Keratinocyte (primary cell): Measurements from ENCODE around the gene MAPK12. TPM values are rescaled to one million over a fixed set of nuclear protein-coding genes. Genes with fewer than 3 reads are reported as not detected.

ENCODE experiments used
- DNase-seq: peaks from one replicate; pipeline ENCODE4 v3.0.0-alpha.2; 2011; ENCODE audit warnings: low read depth, missing footprints, low spot score
- FAIRE-seq: peaks from 2 replicates; lab custom pipeline; 2011; peaks lifted over from hg19 to GRCh38; lab: Jason Lieb, UNC
- H2AFZ ChIP-seq: 2 replicates; pipeline ENCODE4 v1.6.0; 2012; ENCODE audit warnings: low read length, control low read depth, inconsistent platforms; ENCODE audit not compliant: control insufficient read depth
- H3K27ac ChIP-seq: 2 replicates; pipeline ENCODE4 v1.5.1; 2011; ENCODE audit warnings: low read length; ENCODE audit not compliant: control insufficient read depth, insufficient read depth
- H3K27me3 ChIP-seq: 3 replicates; pipeline ENCODE4 v1.6.0; 2011; ENCODE audit warnings: low read length; ENCODE audit not compliant: control insufficient read depth, insufficient read depth; ENCODE audit errors: extremely low read depth
- H3K36me3 ChIP-seq, 2 experiments: 2 replicates in 1 of 2; 3 replicates in 1 of 2; pipeline ENCODE4 v1.5.1; 2011; ENCODE audit warnings: low read length in 2 of 2, mild to moderate bottlenecking in 1 of 2; ENCODE audit not compliant: control insufficient read depth in 2 of 2, insufficient read depth in 2 of 2; ENCODE audit errors: extremely low read depth in 1 of 2
- H3K4me1 ChIP-seq: 3 replicates; pipeline ENCODE4 v1.5.1; 2011; ENCODE audit warnings: low read length; ENCODE audit not compliant: control insufficient read depth, insufficient read depth; ENCODE audit errors: extremely low read depth
- H3K4me2 ChIP-seq: 3 replicates; pipeline ENCODE4 v1.6.0; 2011; ENCODE audit warnings: low read depth, low read length; ENCODE audit not compliant: control insufficient read depth, insufficient read depth; ENCODE audit errors: extremely low read depth
- H3K4me3 ChIP-seq, 3 experiments: fragments of 200-600 bp in 1 of 3; sonication (generic) in 1 of 3; 2 replicates in 2 of 3; 3 replicates in 1 of 3; pipeline ENCODE4 v1.5.1; 2011 to 2016; ENCODE audit warnings: low read length in 3 of 3, mild to moderate bottlenecking in 3 of 3, control low read depth in 2 of 3, inconsistent platforms in 1 of 3, low read depth in 1 of 3, mixed read lengths in 1 of 3, mixed run types in 1 of 3, moderate library complexity in 1 of 3; ENCODE audit not compliant: control insufficient read depth in 2 of 3, insufficient read depth in 2 of 3; ENCODE audit errors: extremely low read depth in 1 of 3
- H3K79me2 ChIP-seq: 2 replicates; pipeline ENCODE4 v1.6.0; 2012; ENCODE audit warnings: low read length; ENCODE audit not compliant: control insufficient read depth, insufficient read depth
- H3K9ac ChIP-seq: 3 replicates; pipeline ENCODE4 v1.6.0; 2011; ENCODE audit warnings: low read length; ENCODE audit not compliant: control insufficient read depth, insufficient read depth; ENCODE audit errors: extremely low read depth
- H3K9me1 ChIP-seq: 3 replicates; pipeline ENCODE4 v1.6.0; 2011; ENCODE audit warnings: low read length; ENCODE audit not compliant: control insufficient read depth, insufficient read depth; ENCODE audit errors: extremely low read depth
- H3K9me3 ChIP-seq: 2 replicates; pipeline ENCODE4 v1.5.1; 2012; ENCODE audit warnings: low read depth, low read length; ENCODE audit not compliant: control insufficient read depth
- H4K20me1 ChIP-seq: 3 replicates; pipeline ENCODE4 v1.6.0; 2011; ENCODE audit warnings: low read length; ENCODE audit not compliant: control insufficient read depth, insufficient read depth; ENCODE audit errors: extremely low read depth
- EZH2 ChIP-seq: IDR thresholded peaks from one replicate; pipeline ENCODE4 v1.6.1; 2012; ENCODE audit warnings: inconsistent platforms, mild to moderate bottlenecking, low read length, moderate library complexity
- dilution Hi-C: fragments of 300-500 bp; cut with MboI; formaldehyde crosslinking; loops from one replicate; pipeline ENCODE4 v1.7.0; 2020; ENCODE audit warnings: low sequenced_read_pairs; ENCODE audit not compliant: extremely low pct_ligation_motif_present
- polyA plus RNA-seq, 5 experiments: library from polyadenylated mRNA; depleted of rRNA in 3 of 5; stranded (reverse) in 3 of 5; stranded (forward) in 1 of 5; unstranded in 1 of 5; fragments of >200 nt; gene quantifications; 1 replicate in 1 of 5; 2 replicates in 3 of 5; 3 replicates in 1 of 5; pipeline versions ENCODE4 v1.2.1 to v1.2.3, GENCODE V29; 2011 to 2012; ENCODE audit warnings: missing spikeins in 2 of 5, low read depth in 1 of 5, low replicate concordance in 1 of 5
- TF ChIP-seq, protein P1 (sequence below), 3 experiments: IDR thresholded peaks in 1 of 3; conservative IDR thresholded peaks in 1 of 3; optimal IDR thresholded peaks in 1 of 3; 2 replicates in 2 of 3; 3 replicates in 1 of 3; pipeline versions ENCODE3 to v1.5.1; 2011; ENCODE audit warnings: low read length in 3 of 3, mild to moderate bottlenecking in 3 of 3, moderate library complexity in 2 of 3, control low read depth in 1 of 3, inconsistent platforms in 1 of 3; ENCODE audit not compliant: insufficient read depth in 2 of 3; ENCODE audit errors: extremely low read depth in 1 of 3

The MAPK12 gene
- polyA plus RNA-seq, 1 donor (not counting 4 experiments of a cell fraction or from before 2014, with no cell fraction given) = 10.1 TPM

DNA sequence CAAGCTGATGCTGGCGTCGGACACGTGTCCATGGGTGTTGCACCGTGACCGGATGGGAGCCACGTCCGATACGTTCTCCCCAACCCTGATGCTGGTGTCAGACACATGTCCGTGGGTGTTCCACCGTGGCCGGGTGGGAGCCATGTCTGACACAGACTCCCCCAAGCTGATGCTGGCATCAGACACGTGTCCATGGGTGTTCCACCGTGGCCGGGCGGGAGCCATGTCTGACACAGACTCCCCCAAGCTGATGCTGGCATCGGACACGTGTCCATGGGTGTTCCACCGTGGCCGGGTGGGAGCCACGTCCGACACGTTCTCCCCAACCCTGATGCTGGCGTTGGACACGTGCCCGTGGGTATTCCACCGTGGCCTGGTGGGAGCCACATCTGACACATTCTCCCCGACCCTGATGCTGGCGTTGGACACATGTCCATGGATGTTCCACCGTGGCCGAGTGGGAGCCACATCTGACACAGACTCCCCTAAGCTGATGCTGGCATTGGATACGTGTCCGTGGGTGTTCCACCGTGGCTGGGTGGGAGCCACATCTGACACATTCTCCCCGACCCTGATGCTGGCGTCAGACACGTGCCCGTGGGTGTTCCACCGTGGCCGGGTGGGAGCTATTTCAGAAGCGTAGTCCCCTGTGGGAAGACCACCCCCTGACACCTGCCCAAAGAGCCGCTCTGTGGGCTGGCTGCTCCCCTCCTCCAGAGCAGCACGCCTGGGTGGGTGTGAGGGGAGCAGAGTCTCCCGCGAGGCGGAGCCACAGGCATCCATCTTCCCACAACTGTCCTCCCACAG, 40.7 kb downstream of the MAPK12 start:
- no peak for FAIRE-seq

DNA sequence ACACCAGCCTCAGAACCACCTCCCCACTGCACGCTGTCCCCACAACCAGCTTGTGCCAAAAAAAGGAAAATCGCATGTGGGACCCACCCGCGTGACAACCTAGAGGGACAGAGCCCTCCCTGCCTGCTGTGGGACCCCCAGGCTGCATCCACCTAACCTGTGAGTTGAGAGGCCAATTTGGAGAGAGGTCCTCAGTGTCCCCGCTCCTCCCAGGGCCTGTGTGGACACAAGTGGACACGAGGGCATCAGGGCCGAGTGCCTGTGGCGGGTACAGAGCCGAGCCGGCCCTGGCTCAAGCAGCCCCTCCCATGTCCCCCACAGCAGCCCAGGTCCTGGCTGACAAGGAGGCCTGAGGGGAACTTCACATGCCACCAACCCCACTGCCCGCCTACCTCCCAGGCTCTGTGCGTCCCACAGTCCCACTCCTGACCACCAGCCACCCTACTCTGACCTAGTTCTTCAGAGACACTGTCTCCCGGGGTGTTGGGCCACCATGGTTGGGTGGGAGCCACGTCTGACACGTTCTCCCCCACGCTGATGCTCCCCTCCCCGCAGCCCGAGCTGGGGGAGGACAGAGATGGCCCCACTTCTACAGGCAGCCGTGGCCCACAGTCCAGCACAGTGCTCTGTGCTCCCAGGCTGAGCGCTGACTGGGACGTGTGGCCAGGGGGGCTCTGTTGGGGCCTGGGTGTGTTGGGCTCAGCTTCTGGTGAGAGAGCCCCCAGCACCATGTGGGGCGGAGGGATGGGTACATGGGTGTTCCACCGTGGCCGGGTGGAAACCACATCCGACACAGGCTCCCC, 41.5 kb downstream of the MAPK12 start:
- Histone ChIP-seq H3K9ac (no peak overlapping the region), H3K27me3 (no peaks in the 10 kb centered on the region), H3K36me3 (peaks cover 24 to 55% of the 10 kb centered on the region in 2 experiments), H3K27ac (no peak overlapping the region), H3K79me2 (peaks cover 3% of the 10 kb centered on the region), H3K9me1 (no peaks in the 10 kb centered on the region), H3K4me2 (no peak overlapping the region), H4K20me1 (no peaks in the 10 kb centered on the region), H3K4me3 (no peak overlapping the region), H3K9me3 (no peaks in the 10 kb centered on the region), H2AFZ (no peak overlapping the region), H3K4me1 (no peaks in the 10 kb centered on the region)
- dilution Hi-C loops = no loop called here
- no peak for TF ChIP-seq EZH2
- TF ChIP-seq, protein P1, sequence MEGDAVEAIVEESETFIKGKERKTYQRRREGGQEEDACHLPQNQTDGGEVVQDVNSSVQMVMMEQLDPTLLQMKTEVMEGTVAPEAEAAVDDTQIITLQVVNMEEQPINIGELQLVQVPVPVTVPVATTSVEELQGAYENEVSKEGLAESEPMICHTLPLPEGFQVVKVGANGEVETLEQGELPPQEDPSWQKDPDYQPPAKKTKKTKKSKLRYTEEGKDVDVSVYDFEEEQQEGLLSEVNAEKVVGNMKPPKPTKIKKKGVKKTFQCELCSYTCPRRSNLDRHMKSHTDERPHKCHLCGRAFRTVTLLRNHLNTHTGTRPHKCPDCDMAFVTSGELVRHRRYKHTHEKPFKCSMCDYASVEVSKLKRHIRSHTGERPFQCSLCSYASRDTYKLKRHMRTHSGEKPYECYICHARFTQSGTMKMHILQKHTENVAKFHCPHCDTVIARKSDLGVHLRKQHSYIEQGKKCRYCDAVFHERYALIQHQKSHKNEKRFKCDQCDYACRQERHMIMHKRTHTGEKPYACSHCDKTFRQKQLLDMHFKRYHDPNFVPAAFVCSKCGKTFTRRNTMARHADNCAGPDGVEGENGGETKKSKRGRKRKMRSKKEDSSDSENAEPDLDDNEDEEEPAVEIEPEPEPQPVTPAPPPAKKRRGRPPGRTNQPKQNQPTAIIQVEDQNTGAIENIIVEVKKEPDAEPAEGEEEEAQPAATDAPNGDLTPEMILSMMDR (optimal IDR thresholded peaks at IDR 0.05 in 1 of 3, IDR thresholded peaks at IDR 0.05 in 1 of 3, conservative IDR thresholded peaks at IDR 0.05 in 1 of 3; ENCODE audit: extremely low read depth in 1 of 3, insufficient read depth in 2 of 3, low read length in 3 of 3) = no peak
- FAIRE-seq = no peak
- no peak for DNase-seq

More for the DNA sequence above, 40.7 kb downstream of the MAPK12 start:
- H4K20me1 ChIP-seq = no peaks in the 10 kb centered on the region
- no peak for DNase-seq
- H3K4me1 ChIP-seq = no peaks in the 10 kb centered on the region
- no peak overlapping the region for H3K9ac ChIP-seq
- H3K79me2 ChIP-seq = no peaks in the 10 kb centered on the region
- TF ChIP-seq, protein P1 (optimal IDR thresholded peaks at IDR 0.05 in 1 of 3, IDR thresholded peaks at IDR 0.05 in 1 of 3, conservative IDR thresholded peaks at IDR 0.05 in 1 of 3; ENCODE audit: extremely low read depth in 1 of 3, insufficient read depth in 2 of 3, low read length in 3 of 3) = no peak
- TF ChIP-seq EZH2 = no peak
- no peak overlapping the region for H3K4me2 ChIP-seq
- no peak overlapping the region for H3K4me3 ChIP-seq
- no peak overlapping the region for H2AFZ ChIP-seq
- dilution Hi-C loops = no loop called here
- H3K9me3 ChIP-seq = no peaks in the 10 kb centered on the region
- H3K36me3 ChIP-seq = peaks cover 21 to 54% of the 10 kb centered on the region in 2 experiments
- no peak overlapping the region for H3K27ac ChIP-seq
- no peaks in the 10 kb centered on the region for H3K9me1 ChIP-seq
- H3K27me3 ChIP-seq = no peaks in the 10 kb centered on the region
